ENCODE measurements around the gene SYNGR2.
"Not testable (repeated sequence)": the region's sequence is repeated elsewhere in the genome, so short reads cannot be mapped to it uniquely, and the experiment has no call there.

SYNGR2 gene

DNA sequence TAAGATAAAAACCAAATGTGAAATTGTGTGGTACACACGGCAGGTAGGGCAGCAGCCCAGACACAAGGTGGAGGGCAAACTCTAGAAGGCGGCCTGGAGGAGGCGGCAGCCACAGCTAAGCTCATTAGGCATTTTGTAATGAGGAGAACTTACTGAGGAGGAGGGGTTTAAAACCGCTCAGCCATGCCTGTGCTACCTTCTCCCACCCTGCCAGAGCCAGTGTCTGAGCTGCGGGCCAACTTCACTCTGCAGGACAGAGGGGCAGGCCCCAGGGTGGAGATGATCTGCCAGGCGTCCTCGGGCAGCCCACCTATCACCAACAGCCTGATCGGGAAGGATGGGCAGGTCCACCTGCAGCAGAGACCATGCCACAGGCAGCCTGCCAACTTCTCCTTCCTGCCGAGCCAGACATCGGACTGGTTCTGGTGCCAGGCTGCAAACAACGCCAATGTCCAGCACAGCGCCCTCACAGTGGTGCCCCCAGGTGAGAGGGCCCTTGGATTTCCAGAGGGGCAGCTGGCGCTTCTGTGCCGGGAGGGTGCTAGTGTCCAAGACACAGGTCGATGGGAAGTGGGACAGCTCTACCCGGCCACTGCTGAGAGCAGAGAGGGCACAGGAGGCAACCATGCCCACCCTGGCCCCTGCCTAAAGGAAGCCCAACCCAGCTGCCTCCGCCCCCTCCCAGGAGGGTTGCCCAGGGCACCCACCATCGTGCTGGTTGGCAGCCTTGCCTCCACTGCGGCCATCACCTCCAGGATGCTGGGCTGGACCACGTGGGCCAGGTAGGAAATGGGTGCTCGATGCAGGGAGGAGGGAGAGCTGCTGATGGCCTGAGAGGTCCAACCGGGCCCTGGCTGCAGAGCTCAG is 4.3 kb upstream of the SYNGR2 start:
- TF ChIP-seq, protein P1, sequence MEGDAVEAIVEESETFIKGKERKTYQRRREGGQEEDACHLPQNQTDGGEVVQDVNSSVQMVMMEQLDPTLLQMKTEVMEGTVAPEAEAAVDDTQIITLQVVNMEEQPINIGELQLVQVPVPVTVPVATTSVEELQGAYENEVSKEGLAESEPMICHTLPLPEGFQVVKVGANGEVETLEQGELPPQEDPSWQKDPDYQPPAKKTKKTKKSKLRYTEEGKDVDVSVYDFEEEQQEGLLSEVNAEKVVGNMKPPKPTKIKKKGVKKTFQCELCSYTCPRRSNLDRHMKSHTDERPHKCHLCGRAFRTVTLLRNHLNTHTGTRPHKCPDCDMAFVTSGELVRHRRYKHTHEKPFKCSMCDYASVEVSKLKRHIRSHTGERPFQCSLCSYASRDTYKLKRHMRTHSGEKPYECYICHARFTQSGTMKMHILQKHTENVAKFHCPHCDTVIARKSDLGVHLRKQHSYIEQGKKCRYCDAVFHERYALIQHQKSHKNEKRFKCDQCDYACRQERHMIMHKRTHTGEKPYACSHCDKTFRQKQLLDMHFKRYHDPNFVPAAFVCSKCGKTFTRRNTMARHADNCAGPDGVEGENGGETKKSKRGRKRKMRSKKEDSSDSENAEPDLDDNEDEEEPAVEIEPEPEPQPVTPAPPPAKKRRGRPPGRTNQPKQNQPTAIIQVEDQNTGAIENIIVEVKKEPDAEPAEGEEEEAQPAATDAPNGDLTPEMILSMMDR (IDR thresholded peaks at IDR 0.05; ENCODE audit: insufficient read depth, missing control alignments), result no peak
- no peak for DNase-seq (ENCODE audit: insufficient read length, low spot score)
- FAIRE-seq, result no peak

DNA sequence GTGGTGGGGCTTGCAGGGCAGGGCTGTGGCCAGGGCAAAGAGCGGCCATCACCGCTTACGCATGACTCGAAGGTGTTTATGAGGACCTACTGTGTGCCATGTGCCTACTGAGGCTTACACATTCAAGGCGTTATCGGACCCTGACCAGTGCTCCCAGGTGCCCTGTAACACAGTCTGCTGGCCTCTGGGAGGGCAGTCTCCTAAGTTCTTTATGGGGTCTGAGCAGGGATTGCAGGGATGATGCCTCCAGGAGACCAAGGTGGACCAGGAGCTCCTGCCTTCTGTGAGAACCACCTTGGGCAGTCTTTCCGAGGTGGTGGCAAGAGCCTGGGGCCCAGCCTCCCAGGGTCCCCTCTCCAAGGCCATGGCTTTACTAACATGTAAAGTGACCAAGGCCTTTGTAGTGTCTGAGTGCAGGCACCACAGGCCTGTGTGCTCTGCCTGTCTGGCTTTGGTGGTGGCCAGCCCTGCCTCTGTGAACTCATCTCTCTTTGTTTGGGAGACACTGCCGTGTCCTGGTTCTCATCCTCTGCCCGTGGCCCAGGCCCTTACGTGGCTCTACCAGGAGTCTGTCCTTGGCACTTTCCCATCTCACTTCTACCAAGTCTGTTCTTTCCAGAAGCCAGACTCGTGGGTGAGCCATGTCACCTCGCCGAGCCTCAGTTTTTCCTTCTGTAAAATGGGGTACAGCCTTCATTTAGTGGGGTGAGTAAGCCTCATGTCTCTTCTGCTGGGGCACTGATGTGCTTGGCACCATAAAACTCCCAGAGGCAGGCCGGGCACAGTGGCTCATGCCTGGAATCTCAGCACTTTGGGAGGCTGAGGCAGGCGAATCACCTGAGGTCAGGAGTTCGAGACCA is 3.4 kb upstream of the SYNGR2 start:
- DNase-seq (ENCODE audit: insufficient read length, low spot score), result no peak
- TF ChIP-seq, protein P1 (IDR thresholded peaks at IDR 0.05; ENCODE audit: insufficient read depth, missing control alignments), result no peak
- no peak for FAIRE-seq

DNA sequence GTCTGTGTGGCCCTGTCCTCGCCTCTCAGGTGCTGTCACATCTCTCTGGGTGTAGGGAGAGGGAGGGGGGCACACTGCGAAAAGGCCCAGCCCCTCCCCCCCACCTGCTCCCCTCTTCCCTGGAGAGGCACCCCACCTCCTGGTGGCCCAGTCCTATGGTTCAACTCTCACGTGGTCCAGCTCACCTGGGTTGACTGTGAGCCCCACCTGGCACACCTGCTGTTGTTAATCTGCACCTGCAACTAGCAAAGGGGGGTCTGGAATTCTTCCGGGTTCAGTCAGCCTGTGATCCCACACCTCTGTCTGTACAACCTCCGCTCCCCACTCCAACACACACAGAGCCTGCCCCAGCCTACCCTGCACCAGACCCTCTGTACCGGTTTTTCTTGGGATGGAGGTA is 2.0 kb upstream of the SYNGR2 start:
- TF ChIP-seq, protein P1 (IDR thresholded peaks at IDR 0.05; ENCODE audit: insufficient read depth, missing control alignments), result no peak
- DNase-seq (ENCODE audit: insufficient read length, low spot score) (no peak), FAIRE-seq (no peak)

DNA sequence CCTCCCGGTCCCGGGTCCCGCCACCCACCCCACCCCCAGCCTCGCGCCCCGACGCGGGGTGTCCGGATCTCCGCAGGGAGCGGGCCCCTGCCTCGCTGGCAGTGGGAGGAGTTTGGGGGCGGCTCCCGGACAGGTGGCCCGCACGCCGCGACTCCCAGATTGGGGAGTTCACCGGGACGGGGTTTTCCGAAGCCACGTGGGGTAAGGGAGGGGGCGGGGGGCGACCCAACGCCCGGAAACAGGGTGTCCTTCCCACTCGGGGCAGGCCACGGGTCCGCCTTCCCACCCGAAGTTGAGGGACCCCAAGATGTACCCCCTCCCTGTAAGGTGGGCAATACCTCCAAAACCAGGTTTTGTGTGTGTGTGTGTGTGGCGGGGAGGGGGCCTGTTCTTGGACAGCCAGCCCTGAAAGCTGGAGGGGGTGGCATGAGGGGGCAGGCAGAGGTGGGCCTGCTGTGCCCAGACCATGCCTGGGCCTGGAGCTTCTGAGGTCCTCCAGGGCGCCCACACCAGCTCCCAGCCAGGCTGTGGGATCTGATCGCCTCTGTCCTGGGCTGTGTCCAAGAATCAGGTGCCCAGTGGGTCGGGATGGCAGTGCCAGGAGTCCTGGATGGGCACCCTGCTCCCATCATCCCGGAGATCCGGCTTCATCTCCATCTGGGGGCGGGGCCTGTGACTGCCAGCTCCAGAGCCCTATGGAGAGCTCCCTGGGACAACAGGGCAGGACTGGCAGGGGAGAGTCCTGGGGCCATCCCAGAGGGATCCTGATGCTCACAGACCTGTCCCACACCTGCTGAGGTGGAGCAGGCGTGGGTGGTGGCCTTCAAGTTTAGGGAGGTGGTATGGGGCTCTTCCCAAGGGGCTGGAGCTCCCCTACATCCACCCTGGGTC is 767 bp downstream of the SYNGR2 start:
- FAIRE-seq (no peak), DNase-seq (ENCODE audit: insufficient read length, low spot score) (peak; percentile 76)
- TF ChIP-seq, protein P1 (IDR thresholded peaks at IDR 0.05; ENCODE audit: insufficient read depth, missing control alignments), result no peak

DNA sequence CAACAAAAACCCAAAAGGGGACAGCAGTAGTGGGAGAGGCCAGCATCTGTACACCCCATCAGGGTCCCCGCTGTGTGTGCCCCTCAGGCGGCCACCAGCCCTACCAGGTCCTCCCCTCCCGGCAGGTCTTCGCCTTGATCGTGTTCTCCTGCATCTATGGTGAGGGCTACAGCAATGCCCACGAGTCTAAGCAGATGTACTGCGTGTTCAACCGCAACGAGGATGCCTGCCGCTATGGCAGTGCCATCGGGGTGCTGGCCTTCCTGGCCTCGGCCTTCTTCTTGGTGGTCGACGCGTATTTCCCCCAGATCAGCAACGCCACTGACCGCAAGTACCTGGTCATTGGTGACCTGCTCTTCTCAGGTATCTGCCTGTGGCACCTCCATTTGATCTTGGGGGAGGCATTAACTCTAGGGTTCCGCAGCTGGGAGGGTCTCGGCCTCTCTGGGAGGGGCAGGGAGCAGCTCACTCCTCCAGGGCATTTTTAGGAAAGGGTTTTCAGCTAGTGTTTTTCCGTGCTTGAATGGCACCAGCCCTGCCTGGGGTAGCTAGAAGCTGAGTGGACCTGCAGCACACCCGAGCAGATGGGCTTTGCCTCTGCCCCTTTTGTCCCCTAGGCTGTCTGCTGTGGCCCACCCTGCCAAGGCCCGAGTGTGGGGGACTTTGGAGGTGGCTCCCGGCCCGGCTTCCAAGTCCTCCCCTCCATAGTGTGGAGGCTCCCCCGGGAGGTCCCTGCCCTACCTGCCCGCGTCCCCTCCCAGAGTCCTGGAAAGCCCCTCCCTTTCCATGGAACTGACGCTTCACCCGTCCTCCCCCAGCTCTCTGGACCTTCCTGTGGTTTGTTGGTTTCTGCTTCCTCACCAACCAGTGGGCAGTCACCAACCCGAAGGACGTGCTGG is 2.6 kb downstream of the SYNGR2 start:
- FAIRE-seq (no peak), DNase-seq (ENCODE audit: insufficient read length, low spot score) (no peak)

DNA sequence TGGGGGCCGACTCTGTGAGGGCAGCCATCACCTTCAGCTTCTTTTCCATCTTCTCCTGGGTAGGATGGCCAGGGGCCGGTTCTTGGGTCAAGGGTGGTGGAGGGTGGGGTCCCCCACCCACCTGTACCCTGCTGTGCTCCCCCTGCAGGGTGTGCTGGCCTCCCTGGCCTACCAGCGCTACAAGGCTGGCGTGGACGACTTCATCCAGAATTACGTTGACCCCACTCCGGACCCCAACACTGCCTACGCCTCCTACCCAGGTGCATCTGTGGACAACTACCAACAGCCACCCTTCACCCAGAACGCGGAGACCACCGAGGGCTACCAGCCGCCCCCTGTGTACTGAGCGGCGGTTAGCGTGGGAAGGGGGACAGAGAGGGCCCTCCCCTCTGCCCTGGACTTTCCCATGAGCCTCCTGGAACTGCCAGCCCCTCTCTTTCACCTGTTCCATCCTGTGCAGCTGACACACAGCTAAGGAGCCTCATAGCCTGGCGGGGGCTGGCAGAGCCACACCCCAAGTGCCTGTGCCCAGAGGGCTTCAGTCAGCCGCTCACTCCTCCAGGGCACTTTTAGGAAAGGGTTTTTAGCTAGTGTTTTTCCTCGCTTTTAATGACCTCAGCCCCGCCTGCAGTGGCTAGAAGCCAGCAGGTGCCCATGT is 3.3 kb downstream of the SYNGR2 start:
- FAIRE-seq; DNase-seq (ENCODE audit: insufficient read length, low spot score): not testable (repeated sequence)

More for the DNA sequence above, 2.6 kb downstream of the SYNGR2 start:
- TF ChIP-seq, protein P1 (IDR thresholded peaks at IDR 0.05; ENCODE audit: insufficient read depth, missing control alignments), result no peak

All from D721Med (cell line).